Fibroblast of lung (primary cell): ENCODE data around the gene SOX12. TPM values are rescaled to one million over a fixed set of nuclear protein-coding genes. Genes with fewer than 3 reads are reported as not detected.

Experiments
- DNase-seq, 2 donors: peaks; one replicate each; pipeline versions ENCODE4 v3.0.0 to v3.0.0-alpha.2; 2010; ENCODE audit warnings: low read depth in 2 of 2
- H2AFZ ChIP-seq: 2 replicates; pipeline ENCODE4 v1.5.1; 2012; ENCODE audit warnings: low read length, control low read depth, inconsistent platforms
- H3K27ac ChIP-seq: 2 replicates; pipeline ENCODE4 v1.5.1; 2011; ENCODE audit warnings: low read length, control low read depth; ENCODE audit not compliant: insufficient read depth
- H3K27me3 ChIP-seq: 2 replicates; pipeline ENCODE4 v1.5.1; 2011; ENCODE audit warnings: mild to moderate bottlenecking, low read length; ENCODE audit not compliant: control insufficient read depth, insufficient read depth
- H3K36me3 ChIP-seq: 2 replicates; pipeline ENCODE4 v1.5.1; 2011; ENCODE audit warnings: low read length; ENCODE audit not compliant: control insufficient read depth, insufficient read depth
- H3K4me1 ChIP-seq: 2 replicates; pipeline ENCODE4 v1.5.1; 2011; ENCODE audit warnings: low read length; ENCODE audit not compliant: control insufficient read depth, insufficient read depth; ENCODE audit errors: extremely low read depth
- H3K4me2 ChIP-seq: 2 replicates; pipeline ENCODE4 v1.5.1; 2011; ENCODE audit warnings: low read length, control low read depth; ENCODE audit not compliant: insufficient read depth; ENCODE audit errors: extremely low read depth
- H3K4me3 ChIP-seq, 4 experiments: fragments of 200-600 bp in 1 of 4; sonication (generic) in 1 of 4; replicated peaks in 1 of 4; 2 replicates each; pipeline ENCODE4 v1.5.1; 2011 to 2016; ENCODE audit warnings: low read length in 4 of 4, low read depth in 3 of 4, mild to moderate bottlenecking in 3 of 4, control low read depth in 2 of 4, inconsistent platforms in 1 of 4, mixed read lengths in 1 of 4; ENCODE audit not compliant: insufficient read depth in 1 of 4; ENCODE audit errors: control extremely low read depth in 1 of 4
- H3K79me2 ChIP-seq: 2 replicates; pipeline ENCODE4 v1.5.1; 2012; ENCODE audit warnings: mild to moderate bottlenecking, low read length, inconsistent platforms; ENCODE audit not compliant: control insufficient read depth, insufficient read depth
- H3K9ac ChIP-seq: 2 replicates; pipeline ENCODE4 v1.5.1; 2011; ENCODE audit warnings: mild to moderate bottlenecking, low read length, control low read depth; ENCODE audit not compliant: insufficient read depth
- H3K9me3 ChIP-seq: 2 replicates; pipeline ENCODE4 v1.5.1; 2012; ENCODE audit warnings: low read depth, low read length; ENCODE audit not compliant: control insufficient read depth, insufficient read depth
- H4K20me1 ChIP-seq: 2 replicates; pipeline ENCODE4 v1.5.1; 2011; ENCODE audit warnings: low read length; ENCODE audit not compliant: control insufficient read depth, insufficient read depth; ENCODE audit errors: extremely low read depth
- EZH2 ChIP-seq: IDR thresholded peaks from 2 replicates; pipeline ENCODE4 v1.5.1; 2012; ENCODE audit warnings: low read length, control low read depth, mild to moderate bottlenecking; ENCODE audit errors: missing control alignments
- polyA plus RNA-seq, 2 donors: library from polyadenylated mRNA; depleted of rRNA in 1 of 2; stranded (reverse) in 1 of 2; unstranded in 1 of 2; fragments of >200 nt; gene quantifications; 2 replicates each; pipeline ENCODE4 v1.2.1, GENCODE V29; 2011 to 2012; ENCODE audit warnings: missing spikeins in 1 of 2
- total RNA-seq: library from RNA; depleted of rRNA; stranded (reverse); fragments of >200 nt; gene quantifications from 2 replicates; pipeline ENCODE4 v1.2.1, GENCODE V29; 2014
- TF ChIP-seq, protein P1 (sequence below), 2 donors: IDR thresholded peaks in 1 of 2; conservative IDR thresholded peaks in 1 of 2; 1 replicate in 1 of 2; 2 replicates in 1 of 2; pipeline ENCODE4 v1.5.1; 2011 to 2012; ENCODE audit warnings: low read length in 2 of 2, control low read depth in 1 of 2, inconsistent platforms in 1 of 2, low read depth in 1 of 2, mild to moderate bottlenecking in 1 of 2

Gene SOX12
- total and polyA plus RNA-seq, 2 donors (not counting 1 experiment from before 2014, with no cell fraction given) = 4.0 to 7.3 TPM

DNA sequence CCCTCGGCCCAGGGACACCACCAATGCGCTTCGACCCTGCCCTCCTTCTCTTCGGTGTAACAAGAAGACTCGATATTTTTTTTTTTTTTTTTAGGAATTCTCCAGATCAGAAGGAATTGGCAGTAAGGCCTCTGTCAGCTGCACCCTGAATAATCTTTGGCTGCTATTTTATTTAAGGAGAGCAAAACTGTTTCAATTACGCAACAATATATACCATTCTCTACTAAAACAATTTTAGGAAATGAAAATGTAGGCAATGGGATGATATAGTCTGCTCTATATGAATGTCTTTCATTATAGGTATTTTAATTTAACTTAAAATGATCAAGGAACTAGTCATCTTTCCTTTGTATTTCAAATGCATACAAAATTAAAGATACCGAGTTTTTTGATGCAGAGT, 14.7 kb upstream of the SOX12 start:
- no peak for DNase-seq
- Histone ChIP-seq H3K4me3 (no peak overlapping the region), H3K79me2 (no peaks in the 10 kb centered on the region), H3K27ac (no peak overlapping the region), H3K4me1 (peaks cover 11% of the 10 kb centered on the region), H2AFZ (no peak overlapping the region), H3K9me3 (no peaks in the 10 kb centered on the region), H3K36me3 (no peaks in the 10 kb centered on the region), H3K27me3 (no peaks in the 10 kb centered on the region), H4K20me1 (no peaks in the 10 kb centered on the region), H3K4me2 (peak overlapping the region; percentile 56), H3K9ac (no peak overlapping the region)
- TF ChIP-seq, protein P1, sequence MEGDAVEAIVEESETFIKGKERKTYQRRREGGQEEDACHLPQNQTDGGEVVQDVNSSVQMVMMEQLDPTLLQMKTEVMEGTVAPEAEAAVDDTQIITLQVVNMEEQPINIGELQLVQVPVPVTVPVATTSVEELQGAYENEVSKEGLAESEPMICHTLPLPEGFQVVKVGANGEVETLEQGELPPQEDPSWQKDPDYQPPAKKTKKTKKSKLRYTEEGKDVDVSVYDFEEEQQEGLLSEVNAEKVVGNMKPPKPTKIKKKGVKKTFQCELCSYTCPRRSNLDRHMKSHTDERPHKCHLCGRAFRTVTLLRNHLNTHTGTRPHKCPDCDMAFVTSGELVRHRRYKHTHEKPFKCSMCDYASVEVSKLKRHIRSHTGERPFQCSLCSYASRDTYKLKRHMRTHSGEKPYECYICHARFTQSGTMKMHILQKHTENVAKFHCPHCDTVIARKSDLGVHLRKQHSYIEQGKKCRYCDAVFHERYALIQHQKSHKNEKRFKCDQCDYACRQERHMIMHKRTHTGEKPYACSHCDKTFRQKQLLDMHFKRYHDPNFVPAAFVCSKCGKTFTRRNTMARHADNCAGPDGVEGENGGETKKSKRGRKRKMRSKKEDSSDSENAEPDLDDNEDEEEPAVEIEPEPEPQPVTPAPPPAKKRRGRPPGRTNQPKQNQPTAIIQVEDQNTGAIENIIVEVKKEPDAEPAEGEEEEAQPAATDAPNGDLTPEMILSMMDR (conservative IDR thresholded peaks at IDR 0.05 in 1 of 2, IDR thresholded peaks at IDR 0.05 in 1 of 2; ENCODE audit: low read depth in 1 of 2, low read length in 2 of 2) = no peak
- TF ChIP-seq EZH2 = no peak

DNA sequence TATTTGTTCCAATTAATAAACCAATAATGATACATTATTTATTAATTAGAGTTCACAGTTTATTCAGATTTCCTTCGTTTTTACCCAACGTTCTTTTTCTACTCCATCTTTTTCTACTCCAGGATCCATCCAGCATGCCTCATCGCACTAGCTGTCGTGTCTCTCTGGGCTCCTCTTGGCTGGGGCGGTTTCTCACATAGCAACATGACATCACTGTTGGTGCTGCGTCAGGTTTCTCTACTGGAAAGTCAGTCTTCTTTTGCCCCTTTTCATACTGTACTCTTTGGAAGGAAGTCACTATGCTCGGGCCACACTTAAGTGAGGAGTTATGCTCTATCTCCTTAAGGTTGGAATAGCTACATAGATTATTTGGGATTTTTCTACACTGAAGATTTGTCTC, 13.7 kb upstream of the SOX12 start:
- TF ChIP-seq EZH2 = no peak
- TF ChIP-seq, protein P1 (conservative IDR thresholded peaks at IDR 0.05 in 1 of 2, IDR thresholded peaks at IDR 0.05 in 1 of 2; ENCODE audit: low read depth in 1 of 2, low read length in 2 of 2) = no peak
- no peak overlapping the region for H3K27ac ChIP-seq

DNA sequence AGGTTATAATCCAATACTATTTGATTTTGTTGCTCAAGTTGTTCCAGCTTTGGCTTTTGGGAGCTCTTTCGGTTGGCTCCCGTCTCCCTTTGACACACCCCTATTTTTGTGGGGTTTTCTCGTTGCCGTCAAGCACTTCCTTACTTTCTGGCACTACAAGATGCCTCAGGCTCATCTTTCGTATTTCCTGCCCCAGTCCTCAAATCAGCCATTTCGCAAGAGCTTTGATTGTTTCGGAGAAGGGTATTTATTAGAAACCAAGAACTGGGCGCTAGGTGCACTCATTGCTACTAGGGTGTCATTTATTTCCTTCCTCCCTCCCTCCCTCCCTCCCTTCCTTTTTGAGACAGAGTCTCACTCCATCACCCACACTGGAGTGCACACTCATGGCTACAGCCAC, 13.3 kb upstream of the SOX12 start:
- Histone ChIP-seq H3K9ac (no peak overlapping the region), H3K4me2 (no peak overlapping the region), H3K36me3 (no peaks in the 10 kb centered on the region), H3K9me3 (no peaks in the 10 kb centered on the region), H3K27me3 (no peaks in the 10 kb centered on the region), H4K20me1 (no peaks in the 10 kb centered on the region), H2AFZ (no peak overlapping the region), H3K4me1 (peaks cover 11% of the 10 kb centered on the region), H3K4me3 (no peak overlapping the region), H3K79me2 (no peaks in the 10 kb centered on the region), H3K27ac (no peak overlapping the region)
- TF ChIP-seq, protein P1 (conservative IDR thresholded peaks at IDR 0.05 in 1 of 2, IDR thresholded peaks at IDR 0.05 in 1 of 2; ENCODE audit: low read depth in 1 of 2, low read length in 2 of 2) = no peak
- TF ChIP-seq EZH2 = no peak
- DNase-seq = no peak

More for the DNA sequence above, 13.7 kb upstream of the SOX12 start:
- Histone ChIP-seq H3K9me3 (no peaks in the 10 kb centered on the region), H3K36me3 (no peaks in the 10 kb centered on the region), H3K79me2 (no peaks in the 10 kb centered on the region), H3K4me2 (no peak overlapping the region), H4K20me1 (no peaks in the 10 kb centered on the region), H3K9ac (no peak overlapping the region), H3K4me1 (peaks cover 11% of the 10 kb centered on the region), H3K27me3 (no peaks in the 10 kb centered on the region), H3K4me3 (no peak overlapping the region), H2AFZ (no peak overlapping the region)
- no peak for DNase-seq
